ENCODE results near the gene MLPH.

GRCh38 chr2:237592425-237592980 lies 105.5 kb downstream of the MLPH start:
- no peak for TF ChIP-seq CTCF (conservative IDR thresholded peaks at IDR 0.05)
- no peak for TF ChIP-seq ZFX (IDR thresholded peaks at IDR 0.05)

All from C4-2B (cell line).